LHCN-M2 (cell line): ENCODE data around the gene CPNE6. TPM values are rescaled to one million over a fixed set of nuclear protein-coding genes. Genes with fewer than 3 reads are reported as not detected.

Source experiments
- DNase-seq: peaks from one replicate; pipeline ENCODE4 v3.0.0-alpha.2; 2012; ENCODE audit warnings: low read depth
- total RNA-seq: library from RNA; depleted of rRNA; stranded (reverse); fragments of >200 nt; gene quantifications from 2 replicates; pipeline ENCODE4 v1.2.3, GENCODE V29; 2014

Gene CPNE6
- total RNA-seq, 1 experiment from 2014 or later: not detected

GRCh38 chr14:24054646-24055045, 16.7 kb upstream of the CPNE6 start:
- DNase-seq: no peak

- DNase-seq: no peak
Measured at GRCh38 chr14:24055971-24056799, 15.2 kb upstream of the CPNE6 start.

- no peak for DNase-seq
Measured at GRCh38 chr14:24056800-24057184, 14.6 kb upstream of the CPNE6 start.

- no peak for DNase-seq
Measured at GRCh38 chr14:24057271-24057670, 14.1 kb upstream of the CPNE6 start.

GRCh38 chr14:24057867-24058259, 13.5 kb upstream of the CPNE6 start:
- DNase-seq: no peak

GRCh38 chr14:24058260-24058950, 13.0 kb upstream of the CPNE6 start:
- peak; percentile 63 for DNase-seq

GRCh38 chr14:24058951-24059475, 12.3 kb upstream of the CPNE6 start:
- no peak for DNase-seq

GRCh38 chr14:24059841-24060388, 11.4 kb upstream of the CPNE6 start:
- DNase-seq: no peak

GRCh38 chr14:24060443-24060842, 10.9 kb upstream of the CPNE6 start:
- no peak for DNase-seq

GRCh38 chr14:24060984-24061913, 10.1 kb upstream of the CPNE6 start:
- DNase-seq: no peak

GRCh38 chr14:24062216-24062980, 9.0 kb upstream of the CPNE6 start:
- DNase-seq: no peak

- no peak for DNase-seq
Measured at GRCh38 chr14:24063263-24063836, 8.0 kb upstream of the CPNE6 start.

GRCh38 chr14:24064091-24064795, 7.1 kb upstream of the CPNE6 start:
- DNase-seq: no peak

GRCh38 chr14:24064856-24065255, 6.5 kb upstream of the CPNE6 start:
- DNase-seq: no peak

- no peak for DNase-seq
Measured at GRCh38 chr14:24065408-24065807, 6.0 kb upstream of the CPNE6 start.

- no peak for DNase-seq
Measured at GRCh38 chr14:24066496-24067132, 4.7 kb upstream of the CPNE6 start.

- no peak for DNase-seq
Measured at GRCh38 chr14:24067133-24068082, 4.0 kb upstream of the CPNE6 start.
